Inflammatory macrophage treated with lipopolysaccharide for 4 hours (primary cell): ENCODE measurements around the gene MACC1.
"Not testable (repeated sequence)": the region's sequence is repeated elsewhere in the genome, so short reads cannot be mapped to it uniquely, and the experiment has no call there.

Source experiments
- DNase-seq: peaks from one replicate; pipeline ENCODE4 v3.0.0-alpha.2; 2020

MACC1 gene

GRCh38 chr7:20165146-20165510, 52.1 kb downstream of the MACC1 start:
- DNase-seq = no peak

GRCh38 chr7:20164425-20165145, 52.6 kb downstream of the MACC1 start:
- DNase-seq = peak; percentile 78

GRCh38 chr7:20162665-20163064, 54.5 kb downstream of the MACC1 start:
- peak; percentile 67 for DNase-seq

GRCh38 chr7:20159226-20159747, 57.9 kb downstream of the MACC1 start:
- no peak for DNase-seq

- DNase-seq = peak; percentile 45
These were observed 58.5 kb downstream of the MACC1 start for GRCh38 chr7:20158684-20159083.

GRCh38 chr7:20157456-20157855, 59.7 kb downstream of the MACC1 start:
- no peak for DNase-seq

- no peak for DNase-seq
These were observed 63.2 kb downstream of the MACC1 start for GRCh38 chr7:20153999-20154398.

- DNase-seq = no peak
These were observed 63.6 kb downstream of the MACC1 start for GRCh38 chr7:20153567-20153966.

GRCh38 chr7:20152511-20152910, 64.7 kb downstream of the MACC1 start:
- no peak for DNase-seq

GRCh38 chr7:20151708-20152456, 65.3 kb downstream of the MACC1 start:
- DNase-seq = no peak

GRCh38 chr7:20146451-20146850, 70.7 kb downstream of the MACC1 start:
- no peak for DNase-seq

- DNase-seq = no peak
These were observed 72.4 kb downstream of the MACC1 start for GRCh38 chr7:20144801-20145200.

GRCh38 chr7:20141666-20142065, 75.5 kb downstream of the MACC1 start:
- no peak for DNase-seq

GRCh38 chr7:20141002-20141345, 76.2 kb downstream of the MACC1 start:
- no peak for DNase-seq

GRCh38 chr7:20140291-20141001, 76.7 kb downstream of the MACC1 start:
- no peak for DNase-seq

GRCh38 chr7:20136647-20137046, 80.5 kb downstream of the MACC1 start:
- DNase-seq = no peak

- DNase-seq = no peak
These were observed 83.4 kb downstream of the MACC1 start for GRCh38 chr7:20133803-20134202.

- no peak for DNase-seq
These were observed 84.6 kb downstream of the MACC1 start for GRCh38 chr7:20132585-20132984.

- no peak for DNase-seq
These were observed 85.4 kb downstream of the MACC1 start for GRCh38 chr7:20131776-20132175.

GRCh38 chr7:20129920-20130319, 87.3 kb downstream of the MACC1 start:
- no peak for DNase-seq

GRCh38 chr7:20128001-20128400, 89.2 kb downstream of the MACC1 start:
- no peak for DNase-seq

- not testable (repeated sequence) for DNase-seq
These were observed 91.1 kb downstream of the MACC1 start for GRCh38 chr7:20126060-20126459.

- not testable (repeated sequence) for DNase-seq
These were observed 93.1 kb downstream of the MACC1 start for GRCh38 chr7:20124087-20124486.
